CD4-positive, CD25-positive, alpha-beta regulatory T cell (primary cell): ENCODE data around the gene KRTAP10-2. TPM values are rescaled to one million over a fixed set of nuclear protein-coding genes. Genes with fewer than 3 reads are reported as not detected.
"Not testable (repeated sequence)": the region's sequence is repeated elsewhere in the genome, so short reads cannot be mapped to it uniquely, and the experiment has no call there.

Source experiments
- ATAC-seq, 2 donors: fragments of 150-1000 bp; cut with Tn5 transposase; one replicate each; pipeline ENCODE4 v1.10.0; 2021; ENCODE audit warnings: low read depth in 2 of 2, moderate number of reproducible peaks in 2 of 2, moderate library complexity in 1 of 2
- DNase-seq, 3 donors: peaks; one replicate each; pipeline versions ENCODE4 v3.0.0 to v3.0.0-alpha.2; 2012 to 2022; ENCODE audit warnings: mixed read lengths in 1 of 3
- H3K27ac ChIP-seq: one replicate; pipeline ENCODE4 v1.7.0; 2013; ENCODE audit warnings: mild to moderate bottlenecking, low read length; ENCODE audit not compliant: insufficient read depth, poor library complexity, severe bottlenecking
- H3K27me3 ChIP-seq: one replicate; pipeline ENCODE4 v1.7.0; 2013; ENCODE audit warnings: low read length; ENCODE audit not compliant: control insufficient read depth, insufficient read depth
- H3K36me3 ChIP-seq: one replicate; pipeline ENCODE4 v1.7.0; 2013; ENCODE audit warnings: mild to moderate bottlenecking, low read length, moderate library complexity; ENCODE audit not compliant: control insufficient read depth, insufficient read depth
- H3K4me1 ChIP-seq: 2 replicates; pipeline ENCODE4 v1.7.0; 2013; ENCODE audit warnings: mild to moderate bottlenecking, low read length; ENCODE audit not compliant: insufficient read depth, control insufficient read depth, poor library complexity, severe bottlenecking
- H3K4me3 ChIP-seq: one replicate; pipeline ENCODE4 v1.7.0; 2013; ENCODE audit warnings: low read depth, mild to moderate bottlenecking, low read length, moderate library complexity
- H3K9me3 ChIP-seq, 2 experiments: 1 replicate in 1 of 2; 2 replicates in 1 of 2; pipeline ENCODE4 v1.7.0; 2013; ENCODE audit warnings: low read length in 2 of 2, mild to moderate bottlenecking in 1 of 2, moderate library complexity in 1 of 2; ENCODE audit not compliant: control insufficient read depth in 2 of 2
- H3K27ac Mint-ChIP-seq, 3 donors: one replicate each; pipeline ENCODE4 v1.8.0; 2020 to 2022; ENCODE audit warnings: mild to moderate bottlenecking in 3 of 3, mixed read lengths in 3 of 3, moderate library complexity in 2 of 3
- H3K27me3 Mint-ChIP-seq: one replicate; pipeline ENCODE4 v1.8.0; 2022; ENCODE audit warnings: mild to moderate bottlenecking, mixed read lengths
- H3K36me3 Mint-ChIP-seq: one replicate; pipeline ENCODE4 v1.8.0; 2020; ENCODE audit warnings: mixed read lengths
- H3K4me1 Mint-ChIP-seq, 4 donors: one replicate each; pipeline ENCODE4 v1.8.0; 2020 to 2022; ENCODE audit warnings: mixed read lengths in 4 of 4, mild to moderate bottlenecking in 1 of 4
- H3K4me3 Mint-ChIP-seq, 4 donors: one replicate each; pipeline ENCODE4 v1.8.0; 2020 to 2022; ENCODE audit warnings: mild to moderate bottlenecking in 4 of 4, mixed read lengths in 4 of 4, moderate library complexity in 3 of 4
- H3K9me3 Mint-ChIP-seq, 7 donors: one replicate each; pipeline ENCODE4 v1.8.0; 2020 to 2022; ENCODE audit warnings: mixed read lengths in 7 of 7, mild to moderate bottlenecking in 3 of 7, moderate library complexity in 2 of 7
- polyA plus RNA-seq, 4 donors: library from polyadenylated mRNA; unstranded; fragments of 300-500 nt; fragmentation: Illumina TruSeq; gene quantifications; one replicate each; pipeline ENCODE4 v1.2.3, GENCODE V29; 2021
- total RNA-seq: library from RNA; stranded (reverse); gene quantifications from one replicate; pipeline ENCODE4 v1.2.3, GENCODE V29; 2022

The KRTAP10-2 gene, protein sequence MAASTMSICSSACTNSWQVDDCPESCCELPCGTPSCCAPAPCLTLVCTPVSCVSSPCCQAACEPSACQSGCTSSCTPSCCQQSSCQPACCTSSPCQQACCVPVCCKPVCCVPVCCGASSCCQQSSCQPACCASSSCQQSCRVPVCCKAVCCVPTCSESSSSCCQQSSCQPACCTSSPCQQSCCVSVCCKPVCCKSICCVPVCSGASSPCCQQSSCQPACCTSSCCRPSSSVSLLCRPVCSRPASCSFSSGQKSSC
- not detected for total RNA-seq
- not detected for polyA plus RNA-seq

DNA sequence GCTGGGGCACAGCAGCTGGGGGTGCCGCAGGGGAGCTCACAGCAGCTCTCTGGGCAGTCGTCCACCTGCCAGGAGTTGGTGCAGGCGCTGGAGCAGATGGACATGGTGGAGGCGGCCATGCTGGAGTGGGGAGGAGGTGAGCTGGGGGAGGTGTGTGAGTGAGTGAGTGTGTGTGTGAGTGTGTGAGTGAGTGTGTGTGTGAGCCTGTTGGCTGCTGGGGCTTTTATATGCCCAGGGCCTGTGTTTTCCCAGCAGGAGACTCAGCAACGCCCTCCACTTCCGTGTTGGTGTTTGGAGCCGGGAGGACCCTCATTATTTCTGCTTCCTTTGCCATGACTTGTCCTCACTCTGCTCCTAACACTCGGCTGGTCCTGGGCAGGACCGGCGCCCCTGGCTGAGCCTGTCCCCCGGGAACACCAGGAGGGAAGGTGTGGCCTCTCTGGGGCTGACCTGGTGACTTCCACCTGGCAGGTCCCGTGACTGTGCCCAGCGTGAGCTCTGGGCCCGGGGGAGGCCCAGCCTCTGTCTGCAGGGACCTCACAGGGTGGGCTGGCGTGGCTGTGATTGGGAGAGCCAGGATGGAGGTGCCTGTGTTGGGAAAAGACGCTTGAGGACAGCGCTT lies at the start of gene KRTAP10-2:
TSS of gene KRTAP10-2 (minus strand) at position 166 of the 622 bp plus-strand sequence. CDS start at position 119, 47 bp downstream.
- no peaks in the 10 kb centered on the region for H3K36me3 ChIP-seq
- H3K27ac ChIP-seq, result no peak within 1 kb of the TSS
- no peak for DNase-seq
- H3K4me1 ChIP-seq, result peaks cover 15% of the 10 kb centered on the region
- peaks cover 0 to 25% (median 8%) of the 10 kb centered on the region in 7 donors for H3K9me3 Mint-ChIP-seq
- ATAC-seq, result no peak
- no peak within 1 kb of the TSS for H3K4me3 Mint-ChIP-seq
- H3K4me3 ChIP-seq, result no peak within 1 kb of the TSS
- H3K27ac Mint-ChIP-seq, result peak within 1 kb of the TSS in 2 of 3 donors; percentile 58 to 67
- peaks cover 19% of the 10 kb centered on the region for H3K36me3 Mint-ChIP-seq
- peaks cover 2 to 6% of the 10 kb centered on the region in 2 experiments for H3K9me3 ChIP-seq
- peaks cover 7% of the 10 kb centered on the region for H3K27me3 Mint-ChIP-seq
- no peaks in the 10 kb centered on the region for H3K27me3 ChIP-seq
- peaks cover 11 to 33% (median 18%) of the 10 kb centered on the region in 4 donors for H3K4me1 Mint-ChIP-seq

DNA sequence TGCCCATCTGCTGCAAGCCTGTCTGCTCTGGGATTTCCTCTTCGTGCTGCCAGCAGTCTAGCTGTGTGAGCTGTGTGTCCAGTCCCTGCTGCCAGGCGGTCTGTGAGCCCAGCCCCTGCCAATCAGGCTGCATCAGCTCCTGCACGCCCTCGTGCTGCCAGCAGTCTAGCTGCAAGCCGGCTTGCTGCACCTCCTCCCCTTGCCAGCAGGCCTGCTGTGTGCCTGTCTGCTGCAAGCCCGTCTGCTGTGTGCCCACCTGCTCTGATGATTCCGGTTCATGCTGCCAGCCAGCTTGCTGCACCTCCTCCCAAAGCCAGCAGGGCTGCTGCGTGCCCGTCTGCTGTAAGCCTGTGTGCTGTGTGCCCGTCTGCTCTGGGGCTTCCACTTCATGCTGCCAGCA lies 49.8 kb upstream of the KRTAP10-2 start:
- not testable (repeated sequence) for H3K9me3 Mint-ChIP-seq, H3K27me3 ChIP-seq, H3K4me3 ChIP-seq, H3K4me3 Mint-ChIP-seq, H3K4me1 ChIP-seq, H3K4me1 Mint-ChIP-seq, H3K36me3 Mint-ChIP-seq, H3K9me3 ChIP-seq, ATAC-seq, H3K36me3 ChIP-seq, H3K27ac ChIP-seq, H3K27ac Mint-ChIP-seq, DNase-seq
- peaks cover 46% of the 10 kb centered on the region for H3K27me3 Mint-ChIP-seq

DNA sequence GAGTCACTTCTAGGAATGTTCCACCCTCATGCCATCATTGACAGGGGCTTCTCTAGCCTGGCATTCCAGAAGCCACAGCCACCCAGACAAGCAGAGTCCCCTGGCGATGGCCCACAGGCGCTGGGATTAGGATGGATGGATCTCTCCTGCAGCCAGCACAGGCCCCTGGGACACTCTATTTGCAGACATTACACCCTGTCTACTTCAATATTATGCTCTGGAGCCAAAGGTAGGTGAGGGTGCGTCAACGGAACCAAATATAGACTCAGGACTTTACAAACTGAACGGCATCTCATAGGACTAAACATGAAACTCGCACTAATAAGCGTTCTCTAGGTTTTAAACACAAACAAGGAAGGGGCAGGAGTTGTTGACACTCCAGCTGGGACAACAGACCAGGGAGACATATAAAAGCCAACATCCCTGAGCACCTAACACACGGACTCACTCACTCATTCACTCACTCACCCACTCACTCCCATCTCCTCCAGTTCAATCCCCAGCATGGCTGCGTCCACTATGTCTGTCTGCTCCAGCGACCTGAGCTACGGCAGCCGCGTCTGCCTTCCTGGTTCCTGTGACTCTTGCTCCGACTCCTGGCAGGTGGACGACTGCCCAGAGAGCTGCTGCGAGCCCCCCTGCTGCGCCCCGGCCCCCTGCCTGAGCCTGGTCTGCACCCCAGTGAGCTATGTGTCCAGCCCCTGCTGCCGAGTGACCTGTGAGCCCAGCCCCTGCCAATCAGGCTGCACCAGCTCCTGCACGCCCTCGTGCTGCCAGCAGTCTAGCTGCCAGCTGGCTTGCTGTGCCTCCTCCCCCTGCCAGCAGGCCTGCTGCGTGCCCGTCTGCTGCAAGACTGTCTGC lies 49.0 kb upstream of the KRTAP10-2 start, which contains the start of gene KRTAP10-7:
TSS of gene KRTAP10-7 (plus strand) at position 480 of the 861 bp plus-strand sequence. CDS start at position 505, 25 bp downstream.
- DNase-seq, H3K4me3 Mint-ChIP-seq, H3K4me3 ChIP-seq, H3K36me3 ChIP-seq, H3K27me3 ChIP-seq, H3K27ac ChIP-seq, H3K4me1 ChIP-seq, H3K9me3 Mint-ChIP-seq, H3K9me3 ChIP-seq, H3K36me3 Mint-ChIP-seq, H3K4me1 Mint-ChIP-seq, ATAC-seq: not testable (repeated sequence)
- Mint-ChIP-seq H3K27ac (peak within 1 kb of the TSS in 1 of 3 donors; percentile 30), H3K27me3 (peaks cover 46% of the 10 kb centered on the region)

DNA sequence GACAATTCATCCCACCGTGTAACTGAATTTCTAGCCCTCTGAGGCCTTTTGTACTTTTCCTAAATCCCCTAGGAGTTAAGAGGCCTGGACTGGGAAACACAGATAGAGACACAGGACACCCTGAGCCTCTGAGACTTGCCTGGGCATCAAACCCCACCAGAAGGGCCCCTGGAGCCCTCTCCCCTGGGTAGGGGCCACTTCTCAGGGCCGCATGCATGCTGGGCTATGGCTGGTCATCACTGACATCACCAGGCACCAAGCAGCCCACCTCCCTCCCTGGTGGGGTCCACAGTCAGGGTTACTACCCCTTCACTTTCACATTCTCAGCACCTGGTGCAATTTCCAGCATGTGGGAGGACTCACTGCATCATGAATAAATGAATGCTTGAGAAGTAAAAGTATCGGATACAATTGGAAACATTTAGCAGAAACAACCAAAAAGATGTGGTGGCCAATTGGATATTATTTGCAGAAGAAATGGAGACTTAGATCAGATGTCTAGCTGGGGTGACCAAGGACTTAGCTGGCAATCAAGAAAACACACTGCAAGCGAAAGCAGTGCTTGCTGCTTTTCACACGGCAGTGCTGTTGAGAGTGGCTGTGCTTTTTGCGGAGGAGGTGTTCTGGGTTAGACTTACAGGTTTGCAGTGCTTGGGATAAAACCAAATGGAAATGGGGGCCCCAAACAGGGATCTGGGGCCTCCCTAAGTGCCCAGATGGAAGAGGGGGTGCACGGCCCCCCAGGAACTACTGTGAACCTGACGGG lies 48.1 kb upstream of the KRTAP10-2 start:
- Histone ChIP-seq H3K36me3 (no peaks in the 10 kb centered on the region), H3K9me3 (peaks cover 3 to 8% of the 10 kb centered on the region in 2 experiments), H3K27ac (no peak overlapping the region), H3K4me1 (no peaks in the 10 kb centered on the region), H3K4me3 (no peak overlapping the region), H3K27me3 (peaks cover 9% of the 10 kb centered on the region)
- ATAC-seq (no peak), DNase-seq (no peak)
- H3K4me1 Mint-ChIP-seq, result no peaks in the 10 kb centered on the region
- H3K27me3 Mint-ChIP-seq, result peaks cover 39% of the 10 kb centered on the region
- peaks cover 0 to 6% (median 2%) of the 10 kb centered on the region in 7 donors for H3K9me3 Mint-ChIP-seq
- H3K4me3 Mint-ChIP-seq, result no peak overlapping the region
- H3K36me3 Mint-ChIP-seq, result no peaks in the 10 kb centered on the region
- H3K27ac Mint-ChIP-seq, result peak overlapping the region in 1 of 3 donors; percentile 30

DNA sequence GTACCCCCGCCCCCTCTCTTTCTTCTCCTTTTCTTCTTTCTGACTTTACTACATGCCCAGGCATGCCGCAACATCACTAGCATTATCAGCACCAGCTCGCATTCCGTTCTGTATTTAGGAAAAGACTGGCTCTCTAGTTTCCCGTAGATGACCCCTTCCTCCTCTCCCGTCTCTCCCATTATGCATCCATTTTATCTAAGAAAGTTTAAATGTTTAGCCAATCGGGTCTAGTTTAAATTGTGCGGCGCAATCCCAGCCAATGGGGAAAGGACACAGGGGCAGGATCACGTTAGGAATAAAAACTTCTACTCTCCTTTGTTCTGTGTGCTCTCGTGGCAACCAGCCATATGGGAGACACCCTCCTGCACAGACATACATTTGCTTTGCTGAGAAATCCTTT lies 46.8 kb upstream of the KRTAP10-2 start:
- no peak overlapping the region for H3K4me3 ChIP-seq
- Mint-ChIP-seq H3K4me1 (peaks cover 0 to 2% (median 0%) of the 10 kb centered on the region in 4 donors), H3K4me3 (no peak overlapping the region), H3K27ac (no peak overlapping the region), H3K36me3 (no peaks in the 10 kb centered on the region), H3K9me3 (peaks cover 0 to 6% (median 2%) of the 10 kb centered on the region in 7 donors), H3K27me3 (peaks cover 30% of the 10 kb centered on the region)
- DNase-seq, result no peak
- no peaks in the 10 kb centered on the region for H3K4me1 ChIP-seq
- ATAC-seq, result no peak
- H3K9me3 ChIP-seq, result peaks cover 3 to 8% of the 10 kb centered on the region in 2 experiments
- H3K27ac ChIP-seq, result no peak overlapping the region
- H3K36me3 ChIP-seq, result no peaks in the 10 kb centered on the region
- peaks cover 3% of the 10 kb centered on the region for H3K27me3 ChIP-seq

DNA sequence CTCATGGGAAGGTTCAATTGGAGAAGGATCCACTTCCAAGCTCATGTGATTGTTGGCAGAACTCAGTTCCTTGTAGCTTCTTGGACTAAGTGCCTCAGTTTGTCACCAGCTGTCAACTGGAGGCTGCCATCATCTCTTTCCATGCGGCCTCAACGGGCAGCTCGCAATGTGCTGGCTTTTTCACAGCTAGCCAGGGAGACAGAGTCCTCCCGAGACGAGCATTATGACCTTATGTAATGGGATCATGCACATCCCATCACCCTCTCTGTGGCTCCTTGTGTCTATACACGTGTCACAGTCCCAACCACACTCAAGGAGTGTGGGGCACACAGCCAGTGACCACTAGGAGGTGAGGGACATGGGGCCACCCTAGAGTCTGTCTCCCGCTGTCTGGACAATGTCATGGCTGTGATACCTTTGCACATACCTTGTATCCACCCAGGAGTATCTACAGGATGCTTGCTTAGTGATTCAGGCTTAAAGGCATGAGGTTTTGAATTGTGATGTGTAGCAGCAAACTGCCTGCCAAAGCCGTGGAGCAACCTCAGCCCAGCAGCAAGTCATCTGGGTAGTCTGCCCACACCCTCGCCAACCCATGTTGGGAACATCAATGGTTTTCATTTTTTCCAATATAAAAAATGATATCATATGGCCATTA lies 44.9 kb upstream of the KRTAP10-2 start:
- peaks cover 0 to 6% (median 0%) of the 10 kb centered on the region in 7 donors for H3K9me3 Mint-ChIP-seq
- Histone ChIP-seq H3K4me1 (no peaks in the 10 kb centered on the region), H3K36me3 (no peaks in the 10 kb centered on the region), H3K27me3 (peaks cover 3% of the 10 kb centered on the region), H3K27ac (no peak overlapping the region), H3K4me3 (no peak overlapping the region), H3K9me3 (peaks cover 3 to 8% of the 10 kb centered on the region in 2 experiments)
- peaks cover 0 to 2% (median 0%) of the 10 kb centered on the region in 4 donors for H3K4me1 Mint-ChIP-seq
- no peak for DNase-seq
- H3K4me3 Mint-ChIP-seq, result no peak overlapping the region
- H3K36me3 Mint-ChIP-seq, result no peaks in the 10 kb centered on the region
- no peak for ATAC-seq
- peaks cover 30% of the 10 kb centered on the region for H3K27me3 Mint-ChIP-seq
- H3K27ac Mint-ChIP-seq, result no peak overlapping the region
